Neural progenitor cell (in vitro differentiated cells): ENCODE results near the gene SNURF. TPM values are rescaled to one million over a fixed set of nuclear protein-coding genes. Genes with fewer than 3 reads are reported as not detected.
"Not testable (repeated sequence)": the region's sequence is repeated elsewhere in the genome, so short reads cannot be mapped to it uniquely, and the experiment has no call there.

ENCODE experiments used
- DNase-seq: peaks from one replicate; pipeline ENCODE4 v3.0.0-alpha.2; 2016; ENCODE audit warnings: low spot score
- H2AFZ ChIP-seq: fragments of 200-600 bp; sonication (generic); replicated peaks from 2 replicates; pipeline ENCODE4 v1.6.1; 2016; ENCODE audit warnings: antibody characterized with exemption
- H3F3A ChIP-seq: fragments of 200-600 bp; sonication (generic); 2 replicates; pipeline ENCODE4 v1.6.1; 2016; ENCODE audit warnings: antibody characterized with exemption, low read depth
- H3K27ac ChIP-seq: fragments of 200-600 bp; sonication (generic); 2 replicates; pipeline ENCODE4 v1.5.1; 2016; ENCODE audit warnings: mild to moderate bottlenecking
- H3K27me3 ChIP-seq: fragments of 200-600 bp; sonication (generic); 2 replicates; pipeline ENCODE4 v1.6.1; 2016; ENCODE audit warnings: mild to moderate bottlenecking, moderate library complexity
- H3K36me3 ChIP-seq: fragments of 200-600 bp; sonication (generic); 2 replicates; pipeline ENCODE4 v1.5.1; 2016
- H3K4me1 ChIP-seq: fragments of 200-600 bp; sonication (generic); 2 replicates; pipeline ENCODE4 v1.6.1; 2016; ENCODE audit warnings: mixed run types
- H3K4me2 ChIP-seq: fragments of 200-600 bp; sonication (generic); 2 replicates; pipeline ENCODE4 v1.6.1; 2016
- H3K4me3 ChIP-seq: fragments of 200-600 bp; sonication (generic); 2 replicates; pipeline ENCODE4 v1.5.1; 2016
- H3K79me2 ChIP-seq: fragments of 200-600 bp; sonication (generic); 2 replicates; pipeline ENCODE4 v1.6.1; 2016; ENCODE audit warnings: low read depth
- H3K9ac ChIP-seq: fragments of 200-600 bp; sonication (generic); 2 replicates; pipeline ENCODE4 v1.6.1; 2016
- H3K9me3 ChIP-seq: fragments of 200-600 bp; sonication (generic); 2 replicates; pipeline ENCODE4 v1.5.1; 2016; ENCODE audit warnings: low read depth
- H4K20me1 ChIP-seq: fragments of 200-600 bp; sonication (generic); 2 replicates; pipeline ENCODE4 v1.6.1; 2016; ENCODE audit warnings: low read depth
- H3K27ac Mint-ChIP-seq: 3 replicates; pipeline ENCODE4 v1.8.0; 2021; ENCODE audit warnings: mixed read lengths
- H3K27me3 Mint-ChIP-seq: 2 replicates; pipeline ENCODE4 v1.8.0; 2022; ENCODE audit warnings: low read depth, mild to moderate bottlenecking, inconsistent platforms, moderate library complexity, mixed read lengths; ENCODE audit not compliant: insufficient read depth
- H3K36me3 Mint-ChIP-seq: 3 replicates; pipeline ENCODE4 v1.8.0; 2021; ENCODE audit warnings: mixed read lengths
- H3K4me1 Mint-ChIP-seq: 3 replicates; pipeline ENCODE4 v1.8.0; 2021; ENCODE audit warnings: mixed read lengths
- H3K4me3 Mint-ChIP-seq: 3 replicates; pipeline ENCODE4 v1.8.0; 2021; ENCODE audit warnings: mild to moderate bottlenecking, moderate library complexity, mixed read lengths
- H3K9me3 Mint-ChIP-seq: 3 replicates; pipeline ENCODE4 v1.8.0; 2020; ENCODE audit warnings: mixed read lengths
- EZH2 ChIP-seq: fragments of 200-600 bp; sonication (generic); IDR thresholded peaks from 2 replicates; pipeline ENCODE4 v1.6.1; 2017; ENCODE audit warnings: antibody characterized with exemption, mild to moderate bottlenecking, moderate library complexity
- EZH2phosphoT487 ChIP-seq: fragments of 200-600 bp; sonication (generic); IDR thresholded peaks from 2 replicates; pipeline ENCODE4 v1.6.1; 2017; ENCODE audit warnings: antibody characterized with exemption
- total RNA-seq: library from RNA; depleted of rRNA; stranded (reverse); fragments of >200 nt; gene quantifications from 2 replicates; pipeline ENCODE4 v1.2.3, GENCODE V29; 2015; ENCODE audit warnings: low replicate concordance
- TF ChIP-seq, protein P1 (sequence below): fragments of 200-600 bp; sonication (generic); IDR thresholded peaks from 2 replicates; pipeline ENCODE4 v1.5.1; 2017; ENCODE audit warnings: antibody characterized with exemption, mild to moderate bottlenecking

Gene SNURF
- total RNA-seq, 1 donor from 2014 or later, result 40.1 TPM

DNA sequence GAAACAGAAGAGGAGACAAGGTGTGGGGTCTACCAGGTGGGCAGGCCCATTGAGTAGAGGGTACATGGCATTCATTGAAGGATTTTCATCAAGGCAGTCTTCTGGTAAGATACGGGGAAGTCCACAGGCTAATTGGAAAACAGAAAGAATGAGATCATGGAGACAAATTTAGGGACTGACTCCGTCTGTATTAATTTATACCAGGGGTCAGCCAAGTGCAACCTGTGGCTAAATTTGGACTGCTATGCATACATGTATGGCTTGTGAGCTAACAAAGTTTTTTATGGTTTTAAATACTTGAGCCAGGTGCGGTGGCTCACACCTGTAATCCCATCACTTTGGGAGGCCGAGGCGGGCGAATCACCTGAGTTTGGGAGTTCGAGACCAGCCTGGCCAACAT lies 21.1 kb upstream of the SNURF start:
- Mint-ChIP-seq H3K27ac (no peak overlapping the region), H3K9me3 (peaks cover 31% of the 10 kb centered on the region), H3K4me1 (no peaks in the 10 kb centered on the region), H3K36me3 (peaks cover 2% of the 10 kb centered on the region), H3K4me3 (no peak overlapping the region), H3K27me3 (peaks cover 2% of the 10 kb centered on the region)
- Histone ChIP-seq H4K20me1 (no peaks in the 10 kb centered on the region), H3K27ac (no peak overlapping the region), H3F3A (no peaks in the 10 kb centered on the region), H3K36me3 (no peaks in the 10 kb centered on the region), H3K9me3 (no peaks in the 10 kb centered on the region), H3K4me1 (no peaks in the 10 kb centered on the region), H3K27me3 (no peaks in the 10 kb centered on the region), H3K4me3 (no peak overlapping the region), H3K4me2 (no peak overlapping the region), H2AFZ (no peak overlapping the region), H3K79me2 (no peaks in the 10 kb centered on the region), H3K9ac (no peak overlapping the region)
- no peak for DNase-seq
- TF ChIP-seq EZH2, result no peak
- TF ChIP-seq EZH2phosphoT487, result no peak
- TF ChIP-seq, protein P1, sequence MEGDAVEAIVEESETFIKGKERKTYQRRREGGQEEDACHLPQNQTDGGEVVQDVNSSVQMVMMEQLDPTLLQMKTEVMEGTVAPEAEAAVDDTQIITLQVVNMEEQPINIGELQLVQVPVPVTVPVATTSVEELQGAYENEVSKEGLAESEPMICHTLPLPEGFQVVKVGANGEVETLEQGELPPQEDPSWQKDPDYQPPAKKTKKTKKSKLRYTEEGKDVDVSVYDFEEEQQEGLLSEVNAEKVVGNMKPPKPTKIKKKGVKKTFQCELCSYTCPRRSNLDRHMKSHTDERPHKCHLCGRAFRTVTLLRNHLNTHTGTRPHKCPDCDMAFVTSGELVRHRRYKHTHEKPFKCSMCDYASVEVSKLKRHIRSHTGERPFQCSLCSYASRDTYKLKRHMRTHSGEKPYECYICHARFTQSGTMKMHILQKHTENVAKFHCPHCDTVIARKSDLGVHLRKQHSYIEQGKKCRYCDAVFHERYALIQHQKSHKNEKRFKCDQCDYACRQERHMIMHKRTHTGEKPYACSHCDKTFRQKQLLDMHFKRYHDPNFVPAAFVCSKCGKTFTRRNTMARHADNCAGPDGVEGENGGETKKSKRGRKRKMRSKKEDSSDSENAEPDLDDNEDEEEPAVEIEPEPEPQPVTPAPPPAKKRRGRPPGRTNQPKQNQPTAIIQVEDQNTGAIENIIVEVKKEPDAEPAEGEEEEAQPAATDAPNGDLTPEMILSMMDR, result no peak

DNA sequence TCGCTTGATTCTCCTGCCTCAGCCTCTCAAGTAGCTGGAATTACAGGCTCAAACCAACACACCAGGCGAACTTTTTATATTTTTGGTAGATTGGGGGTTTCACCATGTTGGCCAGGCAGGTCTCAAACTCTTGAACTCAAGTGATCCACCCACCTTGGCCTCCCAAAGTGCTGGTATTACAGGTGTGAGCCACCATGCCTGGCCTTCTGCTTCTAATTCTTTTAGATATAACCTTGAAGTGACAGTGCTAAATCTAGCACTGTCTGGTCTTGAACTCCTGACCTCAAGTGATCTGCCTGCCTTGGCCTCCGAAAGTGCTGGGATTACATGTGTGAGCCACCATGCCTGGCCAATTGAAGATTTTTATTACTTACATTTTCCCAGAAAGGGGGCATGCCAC lies 16.6 kb upstream of the SNURF start:
- H3K79me2 ChIP-seq, H3K36me3 Mint-ChIP-seq, H3K4me2 ChIP-seq, H3K27ac ChIP-seq, H3K4me3 Mint-ChIP-seq, H2AFZ ChIP-seq, H3K27me3 ChIP-seq, H3K9ac ChIP-seq, H3F3A ChIP-seq, H3K9me3 ChIP-seq, H3K4me1 Mint-ChIP-seq, H3K4me3 ChIP-seq, H3K27me3 Mint-ChIP-seq, H4K20me1 ChIP-seq, H3K36me3 ChIP-seq, H3K27ac Mint-ChIP-seq, H3K4me1 ChIP-seq, DNase-seq: not testable (repeated sequence)
- H3K9me3 Mint-ChIP-seq, result peaks cover 21% of the 10 kb centered on the region

DNA sequence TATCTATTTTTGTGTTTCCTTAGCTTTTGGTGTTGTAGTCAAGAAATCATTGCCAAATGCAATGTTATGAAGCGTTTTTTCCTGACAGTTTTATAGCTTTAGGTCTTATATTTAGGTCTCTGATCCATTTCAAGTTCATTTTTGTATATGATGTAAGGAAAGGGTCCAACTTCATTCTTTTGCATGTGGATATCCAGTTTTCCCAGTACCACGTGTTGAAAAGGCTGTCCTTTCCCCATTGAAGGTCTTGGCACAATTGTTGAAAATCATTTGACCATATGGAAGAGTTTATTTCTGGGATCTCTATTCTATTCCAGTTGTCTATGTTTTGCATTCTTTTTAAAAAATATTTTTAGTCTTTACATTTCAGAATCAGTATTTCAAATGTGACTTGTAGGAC lies 14.6 kb upstream of the SNURF start:
- Mint-ChIP-seq H3K9me3 (peaks cover 18% of the 10 kb centered on the region), H3K4me3 (no peak overlapping the region), H3K4me1 (no peaks in the 10 kb centered on the region), H3K27me3 (peaks cover 2% of the 10 kb centered on the region), H3K27ac (no peak overlapping the region), H3K36me3 (peaks cover 2% of the 10 kb centered on the region)
- Histone ChIP-seq H3K79me2 (no peaks in the 10 kb centered on the region), H3K4me3 (no peak overlapping the region), H2AFZ (no peak overlapping the region), H3K36me3 (no peaks in the 10 kb centered on the region), H3F3A (no peaks in the 10 kb centered on the region), H3K9me3 (no peaks in the 10 kb centered on the region), H3K9ac (no peak overlapping the region), H4K20me1 (no peaks in the 10 kb centered on the region), H3K4me2 (no peak overlapping the region), H3K27ac (no peak overlapping the region), H3K4me1 (no peaks in the 10 kb centered on the region), H3K27me3 (no peaks in the 10 kb centered on the region)
- no peak for DNase-seq
- TF ChIP-seq, protein P1, result no peak
- no peak for TF ChIP-seq EZH2phosphoT487
- TF ChIP-seq EZH2, result no peak

DNA sequence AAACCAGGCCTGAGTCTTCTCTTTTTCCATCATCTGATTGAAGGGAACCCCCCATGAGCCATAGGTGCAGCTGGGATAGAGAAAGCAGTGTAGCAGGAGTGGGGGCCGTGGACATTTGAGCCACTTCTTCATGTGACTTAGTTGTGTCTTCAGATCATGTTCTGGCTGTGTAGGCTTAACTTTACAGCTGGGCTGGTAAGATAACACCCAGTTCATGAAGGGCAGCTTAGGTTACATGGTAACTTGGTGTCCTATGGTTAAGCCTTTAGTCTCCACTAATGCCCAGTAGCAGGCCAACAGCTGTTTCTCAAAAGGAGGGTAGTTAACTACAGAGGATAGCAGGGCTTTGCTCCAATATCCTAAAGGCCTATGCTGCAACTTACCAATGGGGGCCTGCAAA lies 11.4 kb upstream of the SNURF start:
- Histone ChIP-seq H3F3A (no peaks in the 10 kb centered on the region), H3K4me3 (no peak overlapping the region), H3K9me3 (no peaks in the 10 kb centered on the region), H3K27ac (no peak overlapping the region), H3K27me3 (no peaks in the 10 kb centered on the region), H3K4me2 (no peak overlapping the region), H4K20me1 (no peaks in the 10 kb centered on the region), H3K4me1 (no peaks in the 10 kb centered on the region), H3K79me2 (no peaks in the 10 kb centered on the region), H3K36me3 (no peaks in the 10 kb centered on the region), H2AFZ (no peak overlapping the region), H3K9ac (no peak overlapping the region)
- Mint-ChIP-seq H3K9me3 (peaks cover 8% of the 10 kb centered on the region), H3K4me3 (no peak overlapping the region), H3K4me1 (no peaks in the 10 kb centered on the region), H3K27me3 (no peaks in the 10 kb centered on the region), H3K27ac (no peak overlapping the region), H3K36me3 (peaks cover 2% of the 10 kb centered on the region)
- no peak for DNase-seq
- TF ChIP-seq, protein P1, result no peak
- no peak for TF ChIP-seq EZH2
- no peak for TF ChIP-seq EZH2phosphoT487
